Ishikawa (cell line): ENCODE data around the gene BACH2.

ENCODE experiments used
- CEBPB ChIP-seq: IDR thresholded peaks from 2 replicates; pipeline ENCODE4 v1.6.1; 2012
- CREB1 ChIP-seq: IDR thresholded peaks from 2 replicates; pipeline ENCODE4 v1.6.1; 2012; ENCODE audit warnings: low read depth
- EGR1 ChIP-seq: IDR thresholded peaks from 2 replicates; pipeline ENCODE4 v1.6.1; 2012
- EP300 ChIP-seq: IDR thresholded peaks from 2 replicates; pipeline ENCODE4 v1.6.1; 2012; ENCODE audit warnings: borderline replicate concordance
- FOXM1 ChIP-seq: IDR thresholded peaks from 2 replicates; pipeline ENCODE4 v1.6.1; 2012; ENCODE audit warnings: low read depth, borderline replicate concordance
- MAX ChIP-seq: IDR thresholded peaks from 2 replicates; pipeline ENCODE4 v1.6.1; 2012
- NFIC ChIP-seq: IDR thresholded peaks from 2 replicates; pipeline ENCODE4 v1.6.1; 2012
- RAD21 ChIP-seq: IDR thresholded peaks from 2 replicates; pipeline ENCODE4 v1.6.1; 2012; ENCODE audit warnings: low read depth
- REST ChIP-seq: IDR thresholded peaks from 2 replicates; pipeline ENCODE4 v1.6.1; 2012; ENCODE audit warnings: low read depth, mild to moderate bottlenecking
- TAF1 ChIP-seq: IDR thresholded peaks from 2 replicates; pipeline ENCODE4 v1.6.1; 2012; ENCODE audit warnings: low read depth, mild to moderate bottlenecking
- TCF12 ChIP-seq: IDR thresholded peaks from 2 replicates; pipeline ENCODE4 v1.6.1; 2012; ENCODE audit warnings: low read depth
- TEAD4 ChIP-seq: IDR thresholded peaks from 2 replicates; pipeline ENCODE4 v1.6.1; 2012
- YY1 ChIP-seq: IDR thresholded peaks from 2 replicates; pipeline ENCODE4 v1.6.1; 2012; ENCODE audit warnings: low read depth
- ZBTB7A ChIP-seq: IDR thresholded peaks from 2 replicates; pipeline ENCODE4 v1.6.1; 2012; ENCODE audit warnings: low read depth

- TF ChIP-seq RAD21: no peak
- no peak for TF ChIP-seq TEAD4
- no peak for TF ChIP-seq FOXM1
- no peak for TF ChIP-seq CEBPB
- no peak for TF ChIP-seq REST
- TF ChIP-seq YY1: no peak
- TF ChIP-seq TCF12: no peak
- no peak for TF ChIP-seq MAX
- TF ChIP-seq ZBTB7A: no peak
- no peak for TF ChIP-seq TAF1
- no peak for TF ChIP-seq EGR1
- TF ChIP-seq NFIC: no peak
- TF ChIP-seq EP300: no peak
- TF ChIP-seq CREB1: no peak
Observed at GRCh38 chr6:90233213-90233612, 63.4 kb downstream of the BACH2 start.
